NCI-H226 (cell line): ENCODE results near the gene TSNAXIP1.

Experiments used
- DNase-seq: peaks from one replicate; pipeline ENCODE4 v3.0.0-alpha.2; 2015

TSNAXIP1 gene

GRCh38 chr16:67841198-67841815 is 34.6 kb downstream of the TSNAXIP1 start:
- DNase-seq, result no peak

GRCh38 chr16:67841816-67842508 is 35.3 kb downstream of the TSNAXIP1 start, which contains the start of gene THAP11:
TSS of gene THAP11 (plus strand) at chr16:67842320. CDS start at chr16:67842555, 235 bp downstream.
- DNase-seq, result peak; percentile 81

GRCh38 chr16:67842509-67843342 is 36.0 kb downstream of the TSNAXIP1 start:
- DNase-seq, result no peak

GRCh38 chr16:67843343-67843765 is 36.7 kb downstream of the TSNAXIP1 start:
- no peak for DNase-seq

- DNase-seq, result no peak
Measured at GRCh38 chr16:67844497-67844896, 37.8 kb downstream of the TSNAXIP1 start.

- no peak for DNase-seq
Measured at GRCh38 chr16:67845291-67846062, 38.8 kb downstream of the TSNAXIP1 start.

- DNase-seq, result no peak
Measured at GRCh38 chr16:67846063-67846319, 39.3 kb downstream of the TSNAXIP1 start.

- DNase-seq, result peak; percentile 95
Measured at GRCh38 chr16:67846320-67847063, 39.8 kb downstream of the TSNAXIP1 start, which contains the start of gene NUTF2. TSS of gene NUTF2 (plus strand) at chr16:67846933. CDS start at chr16:67865131, 18,198 bp downstream.

GRCh38 chr16:67847064-67847861 is 40.6 kb downstream of the TSNAXIP1 start, which contains the start of gene CENPT:
TSS of gene CENPT (minus strand) at chr16:67847693. CDS start at chr16:67833859, 13,834 bp downstream.
- DNase-seq, result peak; percentile 88

GRCh38 chr16:67848118-67848517 is 41.4 kb downstream of the TSNAXIP1 start:
- DNase-seq, result no peak

GRCh38 chr16:67853670-67854069 is 47.0 kb downstream of the TSNAXIP1 start:
- no peak for DNase-seq

GRCh38 chr16:67855789-67856188 is 49.1 kb downstream of the TSNAXIP1 start:
- no peak for DNase-seq

GRCh38 chr16:67856927-67857546 is 50.3 kb downstream of the TSNAXIP1 start:
- no peak for DNase-seq

- peak; percentile 93 for DNase-seq
Measured at GRCh38 chr16:67857547-67858233, 51.0 kb downstream of the TSNAXIP1 start.

- DNase-seq, result no peak
Measured at GRCh38 chr16:67858500-67858899, 51.8 kb downstream of the TSNAXIP1 start.

GRCh38 chr16:67860589-67861398 is 54.1 kb downstream of the TSNAXIP1 start:
- DNase-seq, result no peak

- no peak for DNase-seq
Measured at GRCh38 chr16:67861877-67862276, 55.2 kb downstream of the TSNAXIP1 start.

GRCh38 chr16:67862623-67863583 is 56.2 kb downstream of the TSNAXIP1 start:
- DNase-seq, result no peak
